ENCODE measurements around the gene HSD11B1L.
"Not testable (repeated sequence)": the region's sequence is repeated elsewhere in the genome, so short reads cannot be mapped to it uniquely, and the experiment has no call there.

GRCh38 chr19:5688262-5688881, 7.5 kb downstream of the HSD11B1L start:
- not testable (repeated sequence) for TF ChIP-seq CTCF, POLR2A, POLR2AphosphoS5 (IDR thresholded peaks at IDR 0.05)

All from sigmoid colon (tissue), 4 donors.